Mononuclear cell (primary cell): ENCODE measurements around the gene IL1R2. TPM values are rescaled to one million over a fixed set of nuclear protein-coding genes. Genes with fewer than 3 reads are reported as not detected.

ENCODE experiments used
- H3K27me3 ChIP-seq: 2 replicates; pipeline ENCODE4 v1.6.0; 2011; ENCODE audit warnings: low read length, control low read depth; ENCODE audit not compliant: insufficient read depth
- H3K4me1 ChIP-seq: 2 replicates; pipeline ENCODE4 v1.5.1; 2011; ENCODE audit warnings: mild to moderate bottlenecking, low read length, control low read depth; ENCODE audit not compliant: insufficient read depth
- H3K4me3 ChIP-seq: 2 replicates; pipeline ENCODE4 v1.5.1; 2011; ENCODE audit warnings: mild to moderate bottlenecking, low read length, moderate library complexity
- H3K9me3 ChIP-seq: 2 replicates; pipeline ENCODE4 v1.5.1; 2011; ENCODE audit warnings: low read depth, mild to moderate bottlenecking, control low read depth, low read length
- total RNA-seq: library from RNA; depleted of rRNA; stranded (reverse); fragments of >200 nt; gene quantifications from one replicate; pipeline ENCODE4 v1.2.3, GENCODE V29; 2012

IL1R2 gene
- total RNA-seq, 1 donor: 1.4 TPM

GRCh38 chr2:102073168-102073724 lies 81.5 kb downstream of the IL1R2 start:
- peaks cover 7% of the 10 kb centered on the region for H3K4me1 ChIP-seq

GRCh38 chr2:102074152-102074783 lies 82.5 kb downstream of the IL1R2 start:
- H3K27me3 ChIP-seq: no peaks in the 10 kb centered on the region

More at GRCh38 chr2:102073168-102073724, 81.5 kb downstream of the IL1R2 start:
- Histone ChIP-seq H3K4me3 (no peak overlapping the region), H3K27me3 (no peaks in the 10 kb centered on the region), H3K9me3 (no peaks in the 10 kb centered on the region)

GRCh38 chr2:102075479-102075878 lies 83.7 kb downstream of the IL1R2 start:
- no peaks in the 10 kb centered on the region for H3K9me3 ChIP-seq
- no peaks in the 10 kb centered on the region for H3K27me3 ChIP-seq
- no peak overlapping the region for H3K4me3 ChIP-seq
- peaks cover 7% of the 10 kb centered on the region for H3K4me1 ChIP-seq

More at GRCh38 chr2:102074152-102074783, 82.5 kb downstream of the IL1R2 start:
- Histone ChIP-seq H3K9me3 (no peaks in the 10 kb centered on the region), H3K4me1 (peaks cover 7% of the 10 kb centered on the region), H3K4me3 (no peak overlapping the region)

DNA sequence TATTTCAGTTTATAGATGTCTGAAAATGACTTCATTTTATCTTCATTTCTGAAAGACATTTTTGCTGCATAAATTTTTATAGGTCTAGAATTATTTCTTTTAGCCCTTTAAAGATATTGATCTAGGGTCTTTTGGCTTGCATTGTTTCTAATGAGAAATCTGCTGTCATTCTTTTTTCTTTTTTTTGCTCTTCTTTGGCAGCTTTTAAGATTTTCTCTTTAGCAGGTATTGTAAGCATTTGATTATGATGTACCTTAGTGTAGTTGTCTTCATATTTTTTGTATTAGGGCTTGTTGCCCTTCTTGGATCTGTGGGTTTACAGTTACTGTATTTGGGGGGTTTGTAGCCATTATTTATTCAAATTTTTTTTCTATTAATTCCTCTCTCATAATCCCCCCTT lies 84.8 kb downstream of the IL1R2 start:
- H3K9me3 ChIP-seq: no peaks in the 10 kb centered on the region
- no peaks in the 10 kb centered on the region for H3K27me3 ChIP-seq
- H3K4me1 ChIP-seq: peaks cover 15% of the 10 kb centered on the region
- H3K4me3 ChIP-seq: no peak overlapping the region

Other genes with a start within 250 kb of the IL1R2 start
- 2.6 TPM for gene IL1R1, start 150.8 kb downstream of the IL1R2 start, total RNA-seq
- gene IL1RL2, start 195.1 kb downstream of the IL1R2 start, total RNA-seq: 0.31 TPM